Articular chondrocyte of knee joint (primary cell): ENCODE measurements around the gene UNC5C. TPM values are rescaled to one million over a fixed set of nuclear protein-coding genes. Genes with fewer than 3 reads are reported as not detected.

Experiments
- total RNA-seq: library from RNA; depleted of rRNA; stranded (reverse); fragments of >200 nt; gene quantifications from 2 replicates; pipeline ENCODE4 v1.2.3, GENCODE V29; 2012

The UNC5C gene
- 1.3 and 2.5 TPM in 2 replicates for total RNA-seq

GRCh38 chr4:95548738-95549245, at the start of gene UNC5C:
TSS of gene UNC5C (minus strand) at chr4:95548973.

